K562 (cell line): Measurements from ENCODE around the gene RARRES2. TPM values are rescaled to one million over a fixed set of nuclear protein-coding genes. Genes with fewer than 3 reads are reported as not detected.

Experiments
- MECOM ChIP-seq: fragments of 250-450 bp; sonication (Bioruptor Pico); IDR thresholded peaks from 2 replicates; pipeline ENCODE4 v1.8.0; 2022; ENCODE audit warnings: inconsistent platforms
- NFE2 ChIP-seq: IDR thresholded peaks from 2 replicates; pipeline ENCODE4 v1.6.1; 2014; ENCODE audit warnings: antibody characterized with exemption, low read depth
- TAF1 ChIP-seq: IDR thresholded peaks from 2 replicates; pipeline ENCODE4 v1.6.1; 2011; ENCODE audit warnings: mild to moderate bottlenecking, low read length, moderate library complexity; ENCODE audit not compliant: insufficient read depth, control insufficient read depth, severe bottlenecking; ENCODE audit errors: extremely low read depth
- polyA plus RNA-seq, 8 experiments: library from polyadenylated mRNA; depleted of rRNA in 4 of 8; stranded (reverse) in 5 of 8; unstranded in 3 of 8; fragments of >200 nt; fragmentation: Nextera tagmentation in 2 of 8; fragmentation: Illumina TruSeq in 1 of 8; extraction: Ambion mirVana in 2 of 8; extraction: Trizol in 1 of 8; gene quantifications; 2 replicates each; pipeline versions ENCODE4 v1.2.1 to v1.2.3, GENCODE V29; 2011 to 2014; ENCODE audit warnings: inconsistent platforms in 1 of 8, missing spikeins in 1 of 8
- total RNA-seq, 7 experiments: library from RNA; depleted of rRNA in 6 of 7; stranded (reverse); fragments of >200 nt in 6 of 7; fragmentation: Illumina TruSeq in 2 of 7; extraction: Trizol in 2 of 7; gene quantifications; 2 replicates each; pipeline versions ENCODE4 v1.2.1 to v1.2.3, GENCODE V29; 2011 to 2021; ENCODE audit warnings: low replicate concordance in 1 of 7
- TF ChIP-seq, protein P1 (sequence below): fragments of 450-650 bp; formaldehyde crosslinking; IDR thresholded peaks from 2 replicates; pipeline ENCODE4 v1.4.0; 2022; ENCODE audit warnings: missing genetic modification characterization
- TF ChIP-seq, protein P2 (sequence below): sonication (generic); formaldehyde crosslinking; IDR thresholded peaks from 2 replicates; pipeline ENCODE4 v1.8.0; 2022; ENCODE audit warnings: missing genetic modification reagents, mild to moderate bottlenecking, moderate library complexity, borderline replicate concordance
- TF ChIP-seq, protein P3 (sequence below): sonication (generic); formaldehyde crosslinking; IDR thresholded peaks from 2 replicates; pipeline ENCODE4 v1.8.0; 2022; ENCODE audit warnings: mild to moderate bottlenecking, missing genetic modification reagents
- TF ChIP-seq, protein P4 (sequence below): fragments of 150-350 bp; IDR thresholded peaks from 2 replicates; pipeline ENCODE4 v1.6.1; 2014; ENCODE audit warnings: low read depth, mild to moderate bottlenecking, low read length, borderline replicate concordance
- TF ChIP-seq, protein P5 (sequence below): fragments of 200-400 bp; formaldehyde crosslinking; IDR thresholded peaks from 2 replicates; pipeline ENCODE4 v1.6.1; 2017; ENCODE audit warnings: mild to moderate bottlenecking, low read depth, low read length, moderate library complexity
- TF ChIP-seq, protein P6 (sequence below): IDR thresholded peaks from 2 replicates; pipeline ENCODE4 v1.6.1; 2012; ENCODE audit warnings: low read depth, low read length, improper control_type of control experiment, borderline replicate concordance
- TF ChIP-seq, protein P7 (sequence below): fragments of 450-650 bp; IDR thresholded peaks from 2 replicates; pipeline ENCODE4 v1.6.1; 2016; ENCODE audit warnings: mild to moderate bottlenecking

RARRES2 gene
- total and polyA plus RNA-seq, 9 of the 15 experiments (the other 6 are each of a cell fraction or from before 2014, with no cell fraction given) = 0.11 to 1.7 (median 0.23) TPM; not detected in 6

DNA sequence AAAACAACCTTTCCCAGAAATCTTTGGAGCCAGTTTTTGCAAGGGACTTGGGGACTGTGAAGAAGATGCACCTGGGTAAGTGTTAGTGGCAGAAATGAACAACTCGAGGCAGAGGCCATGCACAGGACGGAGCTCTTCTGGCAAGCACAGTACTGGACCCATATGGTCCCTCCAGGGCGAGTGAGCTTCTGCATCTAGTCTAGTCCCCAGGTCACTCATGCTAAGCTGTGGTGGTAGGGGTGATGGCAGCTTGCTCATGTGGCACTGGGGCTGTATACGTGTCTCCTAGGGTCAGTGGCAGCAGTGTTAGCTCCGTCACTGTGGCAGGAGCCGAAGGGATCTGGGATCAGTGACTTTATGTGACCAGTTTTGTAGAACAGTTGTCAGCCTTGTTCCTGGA is 27.6 kb downstream of the RARRES2 start (continued):
- TF ChIP-seq, protein P1, sequence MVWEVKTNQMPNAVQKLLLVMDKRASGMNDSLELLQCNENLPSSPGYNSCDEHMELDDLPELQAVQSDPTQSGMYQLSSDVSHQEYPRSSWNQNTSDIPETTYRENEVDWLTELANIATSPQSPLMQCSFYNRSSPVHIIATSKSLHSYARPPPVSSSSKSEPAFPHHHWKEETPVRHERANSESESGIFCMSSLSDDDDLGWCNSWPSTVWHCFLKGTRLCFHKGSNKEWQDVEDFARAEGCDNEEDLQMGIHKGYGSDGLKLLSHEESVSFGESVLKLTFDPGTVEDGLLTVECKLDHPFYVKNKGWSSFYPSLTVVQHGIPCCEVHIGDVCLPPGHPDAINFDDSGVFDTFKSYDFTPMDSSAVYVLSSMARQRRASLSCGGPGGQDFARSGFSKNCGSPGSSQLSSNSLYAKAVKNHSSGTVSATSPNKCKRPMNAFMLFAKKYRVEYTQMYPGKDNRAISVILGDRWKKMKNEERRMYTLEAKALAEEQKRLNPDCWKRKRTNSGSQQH (CRISPR knock-in tag) = no peak
- TF ChIP-seq, protein P2, sequence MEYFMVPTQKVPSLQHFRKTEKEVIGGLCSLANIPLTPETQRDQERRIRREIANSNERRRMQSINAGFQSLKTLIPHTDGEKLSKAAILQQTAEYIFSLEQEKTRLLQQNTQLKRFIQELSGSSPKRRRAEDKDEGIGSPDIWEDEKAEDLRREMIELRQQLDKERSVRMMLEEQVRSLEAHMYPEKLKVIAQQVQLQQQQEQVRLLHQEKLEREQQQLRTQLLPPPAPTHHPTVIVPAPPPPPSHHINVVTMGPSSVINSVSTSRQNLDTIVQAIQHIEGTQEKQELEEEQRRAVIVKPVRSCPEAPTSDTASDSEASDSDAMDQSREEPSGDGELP (CRISPR knock-in tag) = peak; percentile 42; the same call in 1 of the 2 replicates
- TF ChIP-seq, protein P3, sequence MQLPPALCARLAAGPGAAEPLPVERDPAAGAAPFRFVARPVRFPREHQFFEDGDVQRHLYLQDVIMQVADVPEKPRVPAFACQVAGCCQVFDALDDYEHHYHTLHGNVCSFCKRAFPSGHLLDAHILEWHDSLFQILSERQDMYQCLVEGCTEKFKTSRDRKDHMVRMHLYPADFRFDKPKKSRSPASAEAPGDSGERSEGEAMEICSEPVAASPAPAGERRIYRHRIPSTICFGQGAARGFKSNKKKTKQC (CRISPR knock-in tag) = no peak
- TF ChIP-seq TAF1 (no peak), MECOM (CRISPR knock-in tag) (no peak), NFE2 (no peak)
- TF ChIP-seq, protein P4, sequence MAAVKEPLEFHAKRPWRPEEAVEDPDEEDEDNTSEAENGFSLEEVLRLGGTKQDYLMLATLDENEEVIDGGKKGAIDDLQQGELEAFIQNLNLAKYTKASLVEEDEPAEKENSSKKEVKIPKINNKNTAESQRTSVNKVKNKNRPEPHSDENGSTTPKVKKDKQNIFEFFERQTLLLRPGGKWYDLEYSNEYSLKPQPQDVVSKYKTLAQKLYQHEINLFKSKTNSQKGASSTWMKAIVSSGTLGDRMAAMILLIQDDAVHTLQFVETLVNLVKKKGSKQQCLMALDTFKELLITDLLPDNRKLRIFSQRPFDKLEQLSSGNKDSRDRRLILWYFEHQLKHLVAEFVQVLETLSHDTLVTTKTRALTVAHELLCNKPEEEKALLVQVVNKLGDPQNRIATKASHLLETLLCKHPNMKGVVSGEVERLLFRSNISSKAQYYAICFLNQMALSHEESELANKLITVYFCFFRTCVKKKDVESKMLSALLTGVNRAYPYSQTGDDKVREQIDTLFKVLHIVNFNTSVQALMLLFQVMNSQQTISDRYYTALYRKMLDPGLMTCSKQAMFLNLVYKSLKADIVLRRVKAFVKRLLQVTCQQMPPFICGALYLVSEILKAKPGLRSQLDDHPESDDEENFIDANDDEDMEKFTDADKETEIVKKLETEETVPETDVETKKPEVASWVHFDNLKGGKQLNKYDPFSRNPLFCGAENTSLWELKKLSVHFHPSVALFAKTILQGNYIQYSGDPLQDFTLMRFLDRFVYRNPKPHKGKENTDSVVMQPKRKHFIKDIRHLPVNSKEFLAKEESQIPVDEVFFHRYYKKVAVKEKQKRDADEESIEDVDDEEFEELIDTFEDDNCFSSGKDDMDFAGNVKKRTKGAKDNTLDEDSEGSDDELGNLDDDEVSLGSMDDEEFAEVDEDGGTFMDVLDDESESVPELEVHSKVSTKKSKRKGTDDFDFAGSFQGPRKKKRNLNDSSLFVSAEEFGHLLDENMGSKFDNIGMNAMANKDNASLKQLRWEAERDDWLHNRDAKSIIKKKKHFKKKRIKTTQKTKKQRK = no peak
- TF ChIP-seq, protein P5, sequence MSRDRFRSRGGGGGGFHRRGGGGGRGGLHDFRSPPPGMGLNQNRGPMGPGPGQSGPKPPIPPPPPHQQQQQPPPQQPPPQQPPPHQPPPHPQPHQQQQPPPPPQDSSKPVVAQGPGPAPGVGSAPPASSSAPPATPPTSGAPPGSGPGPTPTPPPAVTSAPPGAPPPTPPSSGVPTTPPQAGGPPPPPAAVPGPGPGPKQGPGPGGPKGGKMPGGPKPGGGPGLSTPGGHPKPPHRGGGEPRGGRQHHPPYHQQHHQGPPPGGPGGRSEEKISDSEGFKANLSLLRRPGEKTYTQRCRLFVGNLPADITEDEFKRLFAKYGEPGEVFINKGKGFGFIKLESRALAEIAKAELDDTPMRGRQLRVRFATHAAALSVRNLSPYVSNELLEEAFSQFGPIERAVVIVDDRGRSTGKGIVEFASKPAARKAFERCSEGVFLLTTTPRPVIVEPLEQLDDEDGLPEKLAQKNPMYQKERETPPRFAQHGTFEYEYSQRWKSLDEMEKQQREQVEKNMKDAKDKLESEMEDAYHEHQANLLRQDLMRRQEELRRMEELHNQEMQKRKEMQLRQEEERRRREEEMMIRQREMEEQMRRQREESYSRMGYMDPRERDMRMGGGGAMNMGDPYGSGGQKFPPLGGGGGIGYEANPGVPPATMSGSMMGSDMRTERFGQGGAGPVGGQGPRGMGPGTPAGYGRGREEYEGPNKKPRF = no peak
- TF ChIP-seq, protein P6, sequence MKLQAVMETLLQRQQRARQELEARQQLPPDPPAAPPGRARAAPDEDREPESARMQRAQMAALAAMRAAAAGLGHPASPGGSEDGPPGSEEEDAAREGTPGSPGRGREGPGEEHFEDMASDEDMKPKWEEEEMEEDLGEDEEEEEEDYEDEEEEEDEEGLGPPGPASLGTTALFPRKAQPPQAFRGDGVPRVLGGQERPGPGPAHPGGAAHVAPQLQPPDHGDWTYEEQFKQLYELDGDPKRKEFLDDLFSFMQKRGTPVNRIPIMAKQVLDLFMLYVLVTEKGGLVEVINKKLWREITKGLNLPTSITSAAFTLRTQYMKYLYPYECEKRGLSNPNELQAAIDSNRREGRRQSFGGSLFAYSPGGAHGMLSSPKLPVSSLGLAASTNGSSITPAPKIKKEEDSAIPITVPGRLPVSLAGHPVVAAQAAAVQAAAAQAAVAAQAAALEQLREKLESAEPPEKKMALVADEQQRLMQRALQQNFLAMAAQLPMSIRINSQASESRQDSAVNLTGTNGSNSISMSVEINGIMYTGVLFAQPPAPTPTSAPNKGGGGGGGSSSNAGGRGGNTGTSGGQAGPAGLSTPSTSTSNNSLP = no peak
- TF ChIP-seq, protein P7, sequence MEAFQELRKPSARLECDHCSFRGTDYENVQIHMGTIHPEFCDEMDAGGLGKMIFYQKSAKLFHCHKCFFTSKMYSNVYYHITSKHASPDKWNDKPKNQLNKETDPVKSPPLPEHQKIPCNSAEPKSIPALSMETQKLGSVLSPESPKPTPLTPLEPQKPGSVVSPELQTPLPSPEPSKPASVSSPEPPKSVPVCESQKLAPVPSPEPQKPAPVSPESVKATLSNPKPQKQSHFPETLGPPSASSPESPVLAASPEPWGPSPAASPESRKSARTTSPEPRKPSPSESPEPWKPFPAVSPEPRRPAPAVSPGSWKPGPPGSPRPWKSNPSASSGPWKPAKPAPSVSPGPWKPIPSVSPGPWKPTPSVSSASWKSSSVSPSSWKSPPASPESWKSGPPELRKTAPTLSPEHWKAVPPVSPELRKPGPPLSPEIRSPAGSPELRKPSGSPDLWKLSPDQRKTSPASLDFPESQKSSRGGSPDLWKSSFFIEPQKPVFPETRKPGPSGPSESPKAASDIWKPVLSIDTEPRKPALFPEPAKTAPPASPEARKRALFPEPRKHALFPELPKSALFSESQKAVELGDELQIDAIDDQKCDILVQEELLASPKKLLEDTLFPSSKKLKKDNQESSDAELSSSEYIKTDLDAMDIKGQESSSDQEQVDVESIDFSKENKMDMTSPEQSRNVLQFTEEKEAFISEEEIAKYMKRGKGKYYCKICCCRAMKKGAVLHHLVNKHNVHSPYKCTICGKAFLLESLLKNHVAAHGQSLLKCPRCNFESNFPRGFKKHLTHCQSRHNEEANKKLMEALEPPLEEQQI = no peak
